CD4-positive, alpha-beta T cell (primary cell): ENCODE results near the gene POR. TPM values are rescaled to one million over a fixed set of nuclear protein-coding genes. Genes with fewer than 3 reads are reported as not detected.

ENCODE experiments used
- ATAC-seq: fragments of 200-7000 bp; cut with Tn5 transposase; one replicate; pipeline ENCODE4 v1.10.0; 2022; ENCODE audit warnings: mild to moderate bottlenecking; ENCODE audit not compliant: poor library complexity
- CTCF ChIA-PET: fragments of 350-600 bp; sonication (Branson Sonifier 250); formaldehyde crosslinking; loops from one replicate; lab custom pipeline; 2021; ENCODE audit warnings: antibody characterized with exemption, inconsistent platforms; lab: Charles Lee
- POLR2A ChIA-PET: fragments of 350-600 bp; sonication (Branson Sonifier 250); formaldehyde crosslinking; loops from one replicate; lab custom pipeline; 2021; ENCODE audit warnings: antibody characterized with exemption, inconsistent platforms; lab: Charles Lee
- DNase-seq, 14 experiments: peaks; one replicate each; pipeline ENCODE4 v3.0.0-alpha.2; 2013 to 2020; ENCODE audit warnings: mixed read lengths in 2 of 14
- H3K27ac ChIP-seq, 2 donors: one replicate each; pipeline versions ENCODE4 v1.5.1 to v1.7.0; 2013; ENCODE audit warnings: low read length in 2 of 2, low read depth in 1 of 2, mild to moderate bottlenecking in 1 of 2
- H3K27me3 ChIP-seq, 2 experiments: 1 replicate in 1 of 2; 2 replicates in 1 of 2; pipeline versions ENCODE4 v1.6.1 to v1.7.0; 2013; ENCODE audit warnings: low read length in 2 of 2, control low read depth in 1 of 2, mild to moderate bottlenecking in 1 of 2, moderate library complexity in 1 of 2; ENCODE audit not compliant: insufficient read depth in 2 of 2, control insufficient read depth in 1 of 2
- H3K36me3 ChIP-seq: one replicate; pipeline ENCODE4 v1.6.1; 2013; ENCODE audit warnings: low read length, control low read depth; ENCODE audit not compliant: insufficient read depth
- H3K4me1 ChIP-seq: one replicate; pipeline ENCODE4 v1.6.1; 2013; ENCODE audit warnings: low read length, control low read depth; ENCODE audit not compliant: insufficient read depth
- H3K4me3 ChIP-seq: one replicate; pipeline ENCODE4 v1.5.1; 2013; ENCODE audit warnings: mild to moderate bottlenecking, low read length, moderate library complexity
- H3K9me3 ChIP-seq, 2 experiments: 1 replicate in 1 of 2; 2 replicates in 1 of 2; pipeline versions ENCODE4 v1.6.1 to v1.7.0; 2013; ENCODE audit warnings: low read length in 2 of 2, mild to moderate bottlenecking in 2 of 2, control low read depth in 1 of 2, moderate library complexity in 1 of 2; ENCODE audit not compliant: control insufficient read depth in 1 of 2, insufficient read depth in 1 of 2
- H3K27ac Mint-ChIP-seq: one replicate; pipeline ENCODE4 v1.8.0; 2020; ENCODE audit warnings: mixed read lengths
- H3K27me3 Mint-ChIP-seq: one replicate; pipeline ENCODE4 v1.8.0; 2021; ENCODE audit warnings: mixed read lengths
- H3K36me3 Mint-ChIP-seq: one replicate; pipeline ENCODE4 v1.8.0; 2021; ENCODE audit warnings: low read depth, mixed read lengths
- H3K4me1 Mint-ChIP-seq: one replicate; pipeline ENCODE4 v1.8.0; 2021; ENCODE audit warnings: low read depth, mixed read lengths
- H3K4me3 Mint-ChIP-seq: one replicate; pipeline ENCODE4 v1.8.0; 2020; ENCODE audit warnings: mild to moderate bottlenecking, mixed read lengths
- H3K9me3 Mint-ChIP-seq: one replicate; pipeline ENCODE4 v1.8.0; 2020; ENCODE audit warnings: mixed read lengths
- intact Hi-C, 2 experiments: fragments of 100-400 bp; cut with DNase I in 1 of 2; cut with micrococcal nuclease in 1 of 2; formaldehyde crosslinking; loops; one replicate each; pipeline versions ENCODE4 v1.15.1 to v1.9.0; 2023 to 2025; cut with DNase I, micrococcal nuclease
- total RNA-seq, 174 experiments: library from RNA in 2 of 174; stranded (reverse) in 2 of 174; gene quantifications; one replicate each; pipeline ENCODE4 v1.2.3 and lab custom pipeline; 2021 to 2026
- TF ChIP-seq, protein P1 (sequence below): fragments of 200-600 bp; IDR thresholded peaks from one replicate; pipeline ENCODE4 v1.8.0; 2022; ENCODE audit warnings: antibody characterized with exemption, mild to moderate bottlenecking

The POR gene
- total RNA-seq, 2 experiments from 2014 or later, result 44.2 to 54.8 TPM

GRCh38 chr7:75987026-75987804, 72.3 kb downstream of the POR start:
- no peak overlapping the region for H3K27ac Mint-ChIP-seq
- ATAC-seq (no peak), DNase-seq (peak in 1 of 14 experiments; percentile 19)
- TF ChIP-seq, protein P1, sequence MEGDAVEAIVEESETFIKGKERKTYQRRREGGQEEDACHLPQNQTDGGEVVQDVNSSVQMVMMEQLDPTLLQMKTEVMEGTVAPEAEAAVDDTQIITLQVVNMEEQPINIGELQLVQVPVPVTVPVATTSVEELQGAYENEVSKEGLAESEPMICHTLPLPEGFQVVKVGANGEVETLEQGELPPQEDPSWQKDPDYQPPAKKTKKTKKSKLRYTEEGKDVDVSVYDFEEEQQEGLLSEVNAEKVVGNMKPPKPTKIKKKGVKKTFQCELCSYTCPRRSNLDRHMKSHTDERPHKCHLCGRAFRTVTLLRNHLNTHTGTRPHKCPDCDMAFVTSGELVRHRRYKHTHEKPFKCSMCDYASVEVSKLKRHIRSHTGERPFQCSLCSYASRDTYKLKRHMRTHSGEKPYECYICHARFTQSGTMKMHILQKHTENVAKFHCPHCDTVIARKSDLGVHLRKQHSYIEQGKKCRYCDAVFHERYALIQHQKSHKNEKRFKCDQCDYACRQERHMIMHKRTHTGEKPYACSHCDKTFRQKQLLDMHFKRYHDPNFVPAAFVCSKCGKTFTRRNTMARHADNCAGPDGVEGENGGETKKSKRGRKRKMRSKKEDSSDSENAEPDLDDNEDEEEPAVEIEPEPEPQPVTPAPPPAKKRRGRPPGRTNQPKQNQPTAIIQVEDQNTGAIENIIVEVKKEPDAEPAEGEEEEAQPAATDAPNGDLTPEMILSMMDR, result no peak
- ChIA-PET CTCF (no interaction called here), POLR2A (no interaction called here)
- no peaks in the 10 kb centered on the region for H3K9me3 ChIP-seq
- no peak overlapping the region for H3K4me3 Mint-ChIP-seq
- intact Hi-C loops, result no loop called here
- peaks cover 16% of the 10 kb centered on the region for H3K4me1 Mint-ChIP-seq
- H3K27ac ChIP-seq, result no peak overlapping the region
- H3K36me3 ChIP-seq, result peaks cover 49% of the 10 kb centered on the region
- H3K27me3 Mint-ChIP-seq, result no peaks in the 10 kb centered on the region
- no peak overlapping the region for H3K4me3 ChIP-seq
- peaks cover 49% of the 10 kb centered on the region for H3K36me3 Mint-ChIP-seq
- no peaks in the 10 kb centered on the region for H3K27me3 ChIP-seq
- H3K9me3 Mint-ChIP-seq, result no peaks in the 10 kb centered on the region
- peaks cover 3% of the 10 kb centered on the region for H3K4me1 ChIP-seq

- no peaks in the 10 kb centered on the region for H3K9me3 ChIP-seq
- CTCF ChIA-PET, result no interaction called here
- Mint-ChIP-seq H3K4me3 (no peak overlapping the region), H3K27ac (no peak overlapping the region), H3K36me3 (peaks cover 42% of the 10 kb centered on the region), H3K4me1 (peaks cover 18% of the 10 kb centered on the region), H3K27me3 (no peaks in the 10 kb centered on the region), H3K9me3 (no peaks in the 10 kb centered on the region)
- peaks cover 45% of the 10 kb centered on the region for H3K36me3 ChIP-seq
- no peak overlapping the region for H3K4me3 ChIP-seq
- peaks cover 4% of the 10 kb centered on the region for H3K4me1 ChIP-seq
- TF ChIP-seq, protein P1, result no peak
- no peak for ATAC-seq
- POLR2A ChIA-PET, result no interaction called here
- DNase-seq, result peak in 1 of 14 experiments; percentile 43
- H3K27ac ChIP-seq, result no peak overlapping the region
- intact Hi-C loops, result no loop called here
- no peaks in the 10 kb centered on the region for H3K27me3 ChIP-seq
Observed at GRCh38 chr7:75987805-75988567, 73.0 kb downstream of the POR start.

DNA sequence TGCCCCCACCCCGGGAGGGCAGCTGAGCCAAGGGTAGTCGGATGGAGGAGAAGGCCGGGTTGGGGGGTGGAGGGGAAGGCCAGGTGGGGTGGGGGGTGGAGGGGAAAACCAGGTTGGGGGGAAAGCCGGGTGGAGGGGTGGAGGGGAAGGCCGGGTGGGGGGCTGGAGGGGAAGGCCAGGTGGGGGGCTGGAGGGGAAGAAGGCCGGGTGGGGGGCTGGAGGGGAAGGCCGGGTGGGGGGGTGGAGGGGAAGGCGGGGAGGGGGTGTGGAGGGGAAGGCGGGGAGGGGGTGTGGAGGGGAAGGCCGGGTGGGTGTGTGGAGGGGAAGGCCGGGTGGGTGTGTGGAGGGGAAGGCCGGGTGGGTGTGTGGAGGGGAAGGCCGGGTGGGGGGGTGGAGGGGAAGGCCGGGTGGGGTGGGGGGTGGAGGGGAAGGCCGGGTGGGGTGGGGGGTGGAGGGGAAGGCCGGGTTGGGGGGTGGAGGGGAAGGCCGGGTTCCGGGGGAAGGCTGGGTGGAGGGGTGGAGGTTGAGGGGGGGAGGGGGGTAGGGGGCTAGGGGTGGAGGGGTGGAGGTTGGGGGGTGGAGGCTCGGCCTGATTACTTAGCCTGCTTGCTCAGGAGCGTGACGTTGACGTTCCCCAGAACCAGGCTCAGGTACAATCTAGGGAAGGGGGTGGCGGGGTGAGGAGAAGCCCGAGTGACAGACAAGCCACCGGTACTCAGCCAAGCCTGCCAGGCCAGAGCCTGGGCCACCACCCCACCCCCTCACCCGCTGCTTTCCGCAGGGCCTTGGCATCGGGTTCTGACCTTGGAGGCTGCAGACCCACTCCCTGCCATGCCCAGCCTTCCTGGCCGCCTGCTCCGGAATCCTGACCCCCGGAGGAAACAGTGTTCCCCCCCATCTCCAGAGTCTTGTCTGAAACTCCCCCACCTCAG, 73.9 kb downstream of the POR start:
- H3K27me3 Mint-ChIP-seq, result no peaks in the 10 kb centered on the region
- no peaks in the 10 kb centered on the region for H3K9me3 Mint-ChIP-seq
- intact Hi-C loops, result no loop called here
- Histone ChIP-seq H3K36me3 (peaks cover 40% of the 10 kb centered on the region), H3K27ac (no peak overlapping the region), H3K27me3 (no peaks in the 10 kb centered on the region), H3K4me1 (peaks cover 11% of the 10 kb centered on the region), H3K9me3 (no peaks in the 10 kb centered on the region), H3K4me3 (no peak overlapping the region)
- DNase-seq (peak in 2 of 14 experiments; percentile 38 to 61), ATAC-seq (no peak)
- H3K4me3 Mint-ChIP-seq, result no peak overlapping the region
- ChIA-PET POLR2A (no interaction called here), CTCF (no interaction called here)
- TF ChIP-seq, protein P1, result no peak
- H3K4me1 Mint-ChIP-seq, result peaks cover 25% of the 10 kb centered on the region
- H3K36me3 Mint-ChIP-seq, result peaks cover 33% of the 10 kb centered on the region
- H3K27ac Mint-ChIP-seq, result no peak overlapping the region
